Suprapubic skin (tissue), 4 donors: ENCODE measurements around the gene EGF.

Experiments used
- EP300 ChIP-seq: sonication (generic); formaldehyde crosslinking; IDR thresholded peaks from one replicate; pipeline ENCODE4 v1.6.1; 2017; ENCODE audit warnings: antibody characterized with exemption
- POLR2A ChIP-seq, 2 donors: fragments of 450-650 bp; IDR thresholded peaks; one replicate each; pipeline ENCODE4 v1.6.1; 2017; ENCODE audit warnings: antibody characterized with exemption in 2 of 2, mild to moderate bottlenecking in 2 of 2, moderate library complexity in 2 of 2
- POLR2AphosphoS5 ChIP-seq, 3 donors: sonication (generic); formaldehyde crosslinking; IDR thresholded peaks; one replicate each; pipeline ENCODE4 v1.6.1; 2017; ENCODE audit warnings: antibody characterized with exemption in 3 of 3
- TF ChIP-seq, protein P1 (sequence below), 2 donors: fragments of 200-600 bp in 1 of 2; fragments of 450-650 bp in 1 of 2; sonication (generic) in 1 of 2; IDR thresholded peaks; one replicate each; pipeline ENCODE4 v1.5.1; 2016 to 2019; ENCODE audit warnings: antibody characterized with exemption in 2 of 2, mild to moderate bottlenecking in 1 of 2, moderate library complexity in 1 of 2

DNA sequence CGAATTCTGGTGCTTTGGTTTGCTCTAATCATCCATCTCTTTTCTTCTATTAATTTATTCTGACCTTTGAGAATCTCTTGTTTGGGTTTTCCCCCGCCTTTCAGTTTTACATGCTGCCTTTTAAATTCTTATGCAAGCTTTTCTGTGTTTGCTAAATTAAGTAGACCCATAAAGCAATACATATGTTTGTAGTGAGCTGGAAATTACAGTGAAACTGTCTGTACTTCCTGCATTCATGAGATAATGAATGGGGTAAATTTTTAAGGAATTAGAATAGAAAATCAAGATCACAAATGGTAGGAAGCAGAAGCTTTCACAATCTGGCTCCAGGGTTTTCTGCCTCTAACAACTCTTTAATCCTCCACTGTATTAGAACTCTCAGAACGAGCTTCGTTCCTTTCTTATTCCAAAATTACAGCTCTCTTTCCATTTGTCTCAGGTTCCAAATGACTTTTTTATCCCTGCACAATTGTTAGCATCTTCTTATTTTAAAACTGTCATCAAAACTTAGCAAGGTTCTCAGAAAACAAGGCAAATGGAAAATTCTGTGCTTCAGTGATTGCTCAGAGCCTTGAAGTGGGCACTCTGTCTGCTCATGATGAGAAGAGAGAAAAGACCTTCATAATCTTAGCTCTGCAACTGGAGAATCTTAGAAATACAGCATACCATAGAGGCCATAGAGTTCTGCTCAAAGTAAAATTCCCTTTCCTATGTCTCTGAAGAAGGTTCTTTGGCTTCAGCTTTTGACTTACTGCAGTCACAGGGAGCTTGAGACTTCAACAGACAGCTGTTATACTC lies 108.2 kb downstream of the EGF start:
- TF ChIP-seq, protein P1, sequence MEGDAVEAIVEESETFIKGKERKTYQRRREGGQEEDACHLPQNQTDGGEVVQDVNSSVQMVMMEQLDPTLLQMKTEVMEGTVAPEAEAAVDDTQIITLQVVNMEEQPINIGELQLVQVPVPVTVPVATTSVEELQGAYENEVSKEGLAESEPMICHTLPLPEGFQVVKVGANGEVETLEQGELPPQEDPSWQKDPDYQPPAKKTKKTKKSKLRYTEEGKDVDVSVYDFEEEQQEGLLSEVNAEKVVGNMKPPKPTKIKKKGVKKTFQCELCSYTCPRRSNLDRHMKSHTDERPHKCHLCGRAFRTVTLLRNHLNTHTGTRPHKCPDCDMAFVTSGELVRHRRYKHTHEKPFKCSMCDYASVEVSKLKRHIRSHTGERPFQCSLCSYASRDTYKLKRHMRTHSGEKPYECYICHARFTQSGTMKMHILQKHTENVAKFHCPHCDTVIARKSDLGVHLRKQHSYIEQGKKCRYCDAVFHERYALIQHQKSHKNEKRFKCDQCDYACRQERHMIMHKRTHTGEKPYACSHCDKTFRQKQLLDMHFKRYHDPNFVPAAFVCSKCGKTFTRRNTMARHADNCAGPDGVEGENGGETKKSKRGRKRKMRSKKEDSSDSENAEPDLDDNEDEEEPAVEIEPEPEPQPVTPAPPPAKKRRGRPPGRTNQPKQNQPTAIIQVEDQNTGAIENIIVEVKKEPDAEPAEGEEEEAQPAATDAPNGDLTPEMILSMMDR (IDR thresholded peaks at IDR 0.05): no peak
- TF ChIP-seq POLR2A (IDR thresholded peaks at IDR 0.05) (no peak), POLR2AphosphoS5 (IDR thresholded peaks at IDR 0.05) (no peak), EP300 (no peak)
